Hepatocyte (in vitro differentiated cells): ENCODE measurements around the gene CDH6. TPM values are rescaled to one million over a fixed set of nuclear protein-coding genes. Genes with fewer than 3 reads are reported as not detected.

Experiments used
- DNase-seq: peaks from one replicate; pipeline ENCODE4 v3.0.0-alpha.2; 2016; ENCODE audit warnings: low spot score
- H2AFZ ChIP-seq: fragments of 200-600 bp; sonication (generic); 2 replicates; pipeline ENCODE4 v1.6.0; 2016; ENCODE audit warnings: antibody characterized with exemption, mild to moderate bottlenecking
- H3K27ac ChIP-seq: fragments of 200-600 bp; sonication (generic); 2 replicates; pipeline ENCODE4 v1.5.1; 2016; ENCODE audit warnings: mild to moderate bottlenecking
- H3K27me3 ChIP-seq: fragments of 200-600 bp; sonication (generic); 2 replicates; pipeline ENCODE4 v1.6.1; 2016
- H3K36me3 ChIP-seq: fragments of 200-600 bp; sonication (generic); replicated peaks from 2 replicates; pipeline ENCODE4 v1.5.1; 2016; ENCODE audit warnings: low read depth; ENCODE audit not compliant: insufficient read depth
- H3K4me1 ChIP-seq: fragments of 200-600 bp; sonication (generic); 2 replicates; pipeline ENCODE4 v1.5.1; 2016; ENCODE audit warnings: mild to moderate bottlenecking, moderate library complexity; ENCODE audit not compliant: insufficient read depth
- H3K4me2 ChIP-seq: fragments of 200-600 bp; sonication (generic); 2 replicates; pipeline ENCODE4 v1.6.0; 2016
- H3K4me3 ChIP-seq: fragments of 200-600 bp; sonication (generic); 2 replicates; pipeline ENCODE4 v1.5.1; 2016; ENCODE audit warnings: mild to moderate bottlenecking
- H3K79me2 ChIP-seq: fragments of 200-600 bp; sonication (generic); 2 replicates; pipeline ENCODE4 v1.6.0; 2017; ENCODE audit warnings: mild to moderate bottlenecking
- H3K9me2 ChIP-seq: fragments of 200-600 bp; sonication (generic); replicated peaks from 2 replicates; pipeline ENCODE4 v1.6.0; 2017; ENCODE audit warnings: mild to moderate bottlenecking; ENCODE audit not compliant: insufficient read depth
- H3K9me3 ChIP-seq: fragments of 200-600 bp; sonication (generic); 2 replicates; pipeline ENCODE4 v1.5.1; 2016; ENCODE audit warnings: low read depth, mild to moderate bottlenecking
- H4K20me1 ChIP-seq: fragments of 200-600 bp; sonication (generic); 2 replicates; pipeline ENCODE4 v1.6.0; 2016; ENCODE audit warnings: mild to moderate bottlenecking; ENCODE audit not compliant: insufficient read depth, poor library complexity, severe bottlenecking
- CTCF ChIP-seq: fragments of 200-600 bp; sonication (generic); IDR thresholded peaks from 2 replicates; pipeline ENCODE4 v1.5.1; 2016; ENCODE audit warnings: antibody characterized with exemption, mild to moderate bottlenecking; ENCODE audit not compliant: poor library complexity
- EZH2 ChIP-seq: fragments of 200-600 bp; sonication (generic); IDR thresholded peaks from 2 replicates; pipeline ENCODE4 v1.6.1; 2016; ENCODE audit warnings: antibody characterized with exemption, mild to moderate bottlenecking, borderline replicate concordance
- EZH2phosphoT487 ChIP-seq: fragments of 200-600 bp; sonication (generic); IDR thresholded peaks from one replicate; pipeline ENCODE4 v1.6.1; 2018; ENCODE audit warnings: antibody characterized with exemption, mild to moderate bottlenecking, low read depth, moderate library complexity; ENCODE audit not compliant: unreplicated experiment, severe bottlenecking
- WGBS: methylation state at CpG from one replicate; pipeline ENCODE4 v1.1.6; 2016; ENCODE audit warnings: low lambda C conversion rate; ENCODE audit errors: missing lambda C conversion rate; 5-methylcytosine and 5-hydroxymethylcytosine counted together
- polyA plus RNA-seq: library from polyadenylated mRNA; unstranded; fragments of >200 nt; fragmentation: Nextera tagmentation; extraction: Ambion mirVana; gene quantifications from 2 replicates; pipeline ENCODE4 v1.2.1, GENCODE V29; 2016
- total RNA-seq: library from RNA; depleted of rRNA; stranded (reverse); fragments of >200 nt; gene quantifications from 2 replicates; pipeline ENCODE4 v1.2.3, GENCODE V29; 2014

Gene CDH6
- total and polyA plus RNA-seq, 2 experiments from 2014 or later: 11.6 to 36.9 TPM

DNA sequence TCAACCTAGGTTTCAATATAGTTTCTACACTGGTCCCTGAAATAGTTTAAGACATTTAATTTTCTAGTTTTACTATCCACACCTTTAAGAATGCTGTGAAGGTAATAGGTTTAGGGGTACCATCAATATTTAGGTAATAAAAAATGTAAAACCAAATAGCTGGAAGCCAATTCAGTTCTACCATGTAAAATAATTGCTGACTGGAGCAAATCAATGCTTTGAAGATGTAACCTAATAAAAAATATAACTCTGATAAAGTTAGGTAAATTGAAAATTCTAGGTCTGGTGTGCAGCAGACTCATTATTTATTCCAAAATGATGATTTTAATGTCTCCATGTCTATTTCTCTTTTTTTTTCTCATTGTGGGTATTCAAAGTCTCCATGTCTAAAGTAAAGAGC is 21.8 kb downstream of the CDH6 start:
- H3K9me3 ChIP-seq: no peaks in the 10 kb centered on the region
- TF ChIP-seq CTCF: no peak
- TF ChIP-seq EZH2phosphoT487: no peak
- no peak for TF ChIP-seq EZH2
- H3K4me2 ChIP-seq: no peak overlapping the region
- H3K9me2 ChIP-seq: no peaks in the 10 kb centered on the region
- H3K36me3 ChIP-seq: no peaks in the 10 kb centered on the region
- H3K27ac ChIP-seq: peak overlapping the region; percentile 85
- H3K4me3 ChIP-seq: no peak overlapping the region
- H3K4me1 ChIP-seq: peaks cover 16% of the 10 kb centered on the region
- no peak overlapping the region for H2AFZ ChIP-seq
- DNase-seq: no peak
- H3K79me2 ChIP-seq: no peaks in the 10 kb centered on the region
- no peaks in the 10 kb centered on the region for H3K27me3 ChIP-seq
- no peaks in the 10 kb centered on the region for H4K20me1 ChIP-seq

DNA sequence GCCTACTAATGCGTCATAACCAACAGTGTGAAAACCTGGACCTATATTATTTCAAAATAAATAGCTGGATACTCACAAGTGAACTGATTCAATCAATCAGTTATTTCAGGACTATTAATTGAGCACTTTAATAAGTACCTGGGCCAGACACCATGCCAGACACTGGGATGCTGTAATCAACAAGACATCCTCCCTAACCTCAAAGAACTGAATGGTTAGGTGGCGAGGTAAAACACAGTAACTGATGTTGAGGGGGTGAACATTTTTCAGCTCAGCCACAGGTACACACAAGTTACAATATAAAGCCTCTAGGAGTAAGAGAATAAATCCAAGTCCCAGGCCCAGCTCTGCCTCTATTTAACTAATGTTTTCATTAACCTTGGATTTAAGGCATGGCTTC is 24.0 kb downstream of the CDH6 start:
- H3K27ac ChIP-seq: no peak overlapping the region
- H3K27me3 ChIP-seq: no peaks in the 10 kb centered on the region
- no peaks in the 10 kb centered on the region for H4K20me1 ChIP-seq
- H3K4me3 ChIP-seq: no peak overlapping the region
- no peak overlapping the region for H2AFZ ChIP-seq
- H3K36me3 ChIP-seq: no peaks in the 10 kb centered on the region
- no peaks in the 10 kb centered on the region for H3K9me2 ChIP-seq
- no peak overlapping the region for H3K4me2 ChIP-seq
- H3K79me2 ChIP-seq: no peaks in the 10 kb centered on the region
- TF ChIP-seq EZH2phosphoT487 (no peak), CTCF (no peak), EZH2 (no peak)
- no peaks in the 10 kb centered on the region for H3K9me3 ChIP-seq
- 98% methylated on average over 2 of the region's 2 CpGs for WGBS
- peaks cover 27% of the 10 kb centered on the region for H3K4me1 ChIP-seq
- no peak for DNase-seq

GRCh38 chr5:31218978-31219377 is 25.5 kb downstream of the CDH6 start:
- Histone ChIP-seq H4K20me1 (no peaks in the 10 kb centered on the region), H3K9me2 (no peaks in the 10 kb centered on the region), H3K36me3 (no peaks in the 10 kb centered on the region), H3K4me2 (peak overlapping the region; percentile 46), H3K27ac (peak overlapping the region; percentile 85), H3K79me2 (no peaks in the 10 kb centered on the region), H3K4me3 (no peak overlapping the region), H3K4me1 (peaks cover 27% of the 10 kb centered on the region), H3K27me3 (no peaks in the 10 kb centered on the region), H2AFZ (no peak overlapping the region), H3K9me3 (no peaks in the 10 kb centered on the region)
- 65% methylated on average over 3 of the region's 3 CpGs for WGBS
- TF ChIP-seq CTCF (no peak), EZH2phosphoT487 (no peak), EZH2 (no peak)
- DNase-seq: peak; percentile 63

DNA sequence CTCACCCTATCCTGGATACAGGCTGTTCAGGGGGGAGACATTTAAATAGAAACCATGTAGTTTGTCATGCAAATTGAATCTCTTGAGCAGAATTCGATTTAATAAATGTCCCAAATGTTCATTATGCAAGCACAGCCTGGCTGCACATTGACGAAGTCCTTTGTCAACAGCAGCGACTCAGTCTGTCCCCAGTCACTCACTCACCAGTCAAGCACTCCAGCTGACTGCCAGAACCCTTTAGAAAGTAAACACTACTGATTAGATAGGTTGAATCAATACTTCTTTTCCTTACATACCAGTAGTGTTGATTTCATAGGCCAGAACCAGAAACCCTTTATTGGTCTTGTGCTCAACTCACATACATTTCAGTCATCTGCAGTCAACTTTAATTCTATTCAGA is 27.5 kb downstream of the CDH6 start:
- 36% methylated on average over 3 of the region's 3 CpGs for WGBS

More for the DNA sequence above, 27.5 kb downstream of the CDH6 start:
- Histone ChIP-seq H3K36me3 (no peaks in the 10 kb centered on the region), H3K9me3 (no peaks in the 10 kb centered on the region), H3K4me2 (no peak overlapping the region), H2AFZ (no peak overlapping the region), H3K27me3 (no peaks in the 10 kb centered on the region), H4K20me1 (no peaks in the 10 kb centered on the region), H3K9me2 (no peaks in the 10 kb centered on the region), H3K4me1 (peaks cover 27% of the 10 kb centered on the region), H3K79me2 (no peaks in the 10 kb centered on the region), H3K4me3 (no peak overlapping the region), H3K27ac (peak overlapping the region; percentile 71)
- no peak for TF ChIP-seq CTCF
- no peak for TF ChIP-seq EZH2
- TF ChIP-seq EZH2phosphoT487: no peak
- peak; percentile 58 for DNase-seq
